ENCODE results near the gene GDF7.

GDF7 gene

DNA sequence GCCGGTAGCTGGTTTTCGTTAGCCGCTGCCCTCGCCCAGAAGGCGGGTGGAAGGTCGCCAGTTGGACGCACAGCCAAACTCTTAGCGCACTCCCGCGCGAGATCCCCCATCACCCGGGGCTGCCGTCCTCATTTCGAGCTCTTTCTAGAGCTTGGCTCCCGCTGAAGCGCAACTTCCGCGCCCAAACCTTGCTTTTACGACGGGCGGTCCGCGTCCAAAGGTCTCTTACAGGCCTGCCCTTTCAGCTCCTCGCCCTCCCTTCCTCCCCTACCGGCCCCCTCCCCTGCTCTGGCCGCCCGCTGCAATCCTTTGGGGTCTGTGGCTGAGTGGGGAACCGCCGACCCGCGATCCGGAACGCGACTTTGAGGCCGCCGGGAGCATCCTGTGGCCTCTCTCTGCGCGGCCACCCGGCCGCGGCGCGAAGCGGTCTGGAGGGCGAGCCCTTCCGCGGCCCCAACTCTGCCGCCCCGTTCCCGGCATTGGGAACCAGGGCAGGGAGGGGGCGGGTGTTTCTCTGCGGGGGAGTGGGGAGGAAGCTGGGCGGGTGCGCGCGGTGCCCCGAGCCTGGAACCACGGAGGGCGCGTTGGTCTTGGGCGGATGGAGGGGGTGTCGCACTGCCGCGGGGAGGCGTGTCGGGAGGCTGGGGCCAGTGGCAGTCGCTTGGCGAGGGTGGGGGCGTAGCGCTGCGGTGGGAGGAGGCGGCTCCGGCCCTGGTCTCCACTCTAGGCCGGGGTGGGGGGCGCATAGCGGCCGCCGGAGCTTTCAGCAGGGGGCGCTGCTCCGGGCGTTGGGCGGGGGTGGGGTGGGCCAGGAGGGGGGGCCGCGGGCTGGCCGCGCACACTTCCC is at the start of gene GDF7:
Gene GDF7 (plus strand): TSS at position 841 of the 847 bp plus-strand sequence. CDS start 96 bp downstream, outside the sequence.
- peak; percentile 58 for DNase-seq (ENCODE audit: low spot score)

DNA sequence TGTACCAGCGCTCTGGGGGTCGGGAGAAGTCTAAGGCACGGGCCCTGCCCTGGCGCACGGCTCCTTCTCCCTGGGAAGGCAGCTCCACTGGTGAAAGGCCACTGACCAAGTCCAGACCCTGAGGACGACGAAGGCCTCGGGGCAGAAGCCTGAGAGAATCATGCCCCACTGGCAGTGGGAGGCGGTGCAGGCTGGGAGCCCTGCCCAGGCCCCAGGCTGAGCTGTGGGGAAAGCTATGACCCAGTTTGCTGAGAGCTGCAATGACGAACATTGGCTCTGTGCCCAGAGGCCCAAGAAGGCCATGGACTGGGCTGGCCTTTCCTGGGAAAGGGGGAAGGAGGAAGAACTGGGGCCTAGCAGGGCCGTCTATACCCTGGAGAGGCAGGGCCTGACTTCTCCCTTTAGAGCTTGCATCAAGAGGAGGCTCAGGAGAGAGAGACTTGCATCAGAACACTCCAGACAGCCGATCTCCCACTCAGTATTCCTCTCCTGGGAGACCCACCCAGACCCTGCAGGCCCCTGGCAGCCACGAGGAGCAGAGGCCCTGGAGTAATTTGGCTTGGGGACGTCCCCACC is 49.0 kb upstream of the GDF7 start:
- peak; percentile 96 for DNase-seq (ENCODE audit: low spot score)

DNA sequence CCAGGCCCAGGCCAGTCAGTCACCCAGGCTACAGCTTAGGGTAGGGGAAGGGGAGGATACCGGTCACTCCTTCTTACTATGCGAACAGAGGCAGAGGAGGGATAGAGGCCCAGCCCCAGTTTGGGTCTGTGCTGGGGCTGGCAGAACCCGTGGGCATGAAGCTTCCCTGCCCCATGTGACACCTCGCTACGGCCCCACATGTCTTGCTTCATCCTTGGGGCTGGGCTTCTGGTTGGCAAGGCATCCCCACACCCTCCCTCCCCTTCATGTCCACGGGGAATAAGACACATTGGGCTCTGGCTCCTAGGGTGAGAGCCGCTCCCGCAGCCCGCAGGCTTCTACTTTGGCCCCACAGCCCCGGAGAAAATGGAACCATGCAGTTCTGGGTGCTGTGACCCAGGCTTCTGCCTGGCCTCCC is 48.5 kb upstream of the GDF7 start:
- no peak for DNase-seq (ENCODE audit: low spot score)

GRCh38 chr2:20618886-20619521 is 47.9 kb upstream of the GDF7 start:
- no peak for DNase-seq (ENCODE audit: low spot score)

GRCh38 chr2:20619624-20620024 is 47.3 kb upstream of the GDF7 start:
- no peak for DNase-seq (ENCODE audit: low spot score)

- no peak for DNase-seq (ENCODE audit: low spot score)
Observed at GRCh38 chr2:20620271-20620681, 46.7 kb upstream of the GDF7 start.

DNA sequence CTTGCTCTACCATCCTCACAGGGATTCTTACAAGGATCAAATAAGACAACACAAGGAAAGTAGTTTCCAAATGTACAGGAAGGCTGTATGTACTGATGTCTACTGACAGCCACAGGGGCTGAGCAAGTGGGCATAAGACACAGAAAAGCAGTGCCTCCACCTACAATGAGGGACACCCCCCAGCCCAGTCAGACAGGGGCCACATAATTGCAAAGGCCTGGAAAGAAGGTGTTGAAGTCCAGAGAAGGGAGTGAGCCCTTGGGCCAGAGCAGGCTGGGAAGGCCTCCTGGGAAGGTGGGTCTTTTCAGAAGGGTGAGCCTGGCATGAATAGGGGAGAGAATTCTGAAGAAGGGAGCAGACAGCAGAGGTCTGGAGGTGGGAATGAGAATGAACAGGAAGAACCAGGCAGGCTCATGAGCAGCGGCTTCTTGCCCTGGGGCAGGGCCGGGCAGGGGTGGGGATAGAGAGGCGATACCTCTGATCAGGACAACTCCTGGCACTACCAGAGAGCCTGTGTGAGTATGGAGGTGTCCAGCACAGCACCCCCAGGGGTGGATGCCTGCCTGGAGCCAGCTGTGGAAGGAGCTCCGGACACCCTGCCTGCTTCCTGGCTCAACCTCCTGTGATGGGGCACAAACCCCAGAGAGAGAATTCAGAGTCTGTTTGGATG is 46.1 kb upstream of the GDF7 start:
- DNase-seq (ENCODE audit: low spot score): no peak

- no peak for DNase-seq (ENCODE audit: low spot score)
Observed at GRCh38 chr2:20621366-20622295, 45.3 kb upstream of the GDF7 start.

DNA sequence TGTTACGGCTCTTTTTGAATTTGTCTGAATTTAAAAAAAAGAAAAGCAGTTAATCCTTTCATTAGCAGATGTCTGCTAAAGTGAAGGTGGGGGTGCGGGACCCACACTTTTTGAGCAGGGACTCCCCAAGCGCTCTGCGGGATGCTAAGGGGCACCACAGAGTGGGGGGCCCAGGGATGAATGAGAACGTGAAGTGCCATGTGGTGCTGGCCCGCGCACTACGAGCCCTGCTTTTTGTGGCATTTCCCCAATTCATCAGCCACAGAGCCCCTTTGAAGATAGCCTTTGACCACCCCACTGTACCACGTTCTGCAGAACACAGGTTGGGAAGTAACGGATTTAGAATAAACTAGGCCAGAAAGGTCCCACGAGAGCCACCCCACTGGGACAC is 44.7 kb upstream of the GDF7 start:
- no peak for DNase-seq (ENCODE audit: low spot score)

- no peak for DNase-seq (ENCODE audit: low spot score)
Observed at GRCh38 chr2:20622731-20623130, 44.2 kb upstream of the GDF7 start.

DNA sequence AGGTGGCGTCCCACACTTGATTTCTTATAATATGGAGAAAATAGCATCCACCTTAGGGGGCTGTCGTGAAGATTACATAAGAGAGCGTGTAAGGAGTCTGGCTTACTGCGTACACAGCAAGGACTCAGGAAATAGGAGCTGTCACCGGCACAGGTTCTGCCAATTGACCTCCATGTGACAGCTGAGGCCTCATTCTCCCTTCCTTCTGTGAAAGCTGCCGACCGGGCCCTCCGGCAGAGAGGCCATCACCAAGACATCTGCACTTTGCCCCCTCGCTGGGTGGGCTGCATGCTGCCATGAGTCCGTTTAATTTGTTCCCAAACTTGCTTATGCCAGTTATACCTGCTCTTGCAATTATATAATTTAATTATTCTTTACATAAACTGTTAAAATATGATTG is 43.7 kb upstream of the GDF7 start:
- no peak for DNase-seq (ENCODE audit: low spot score)

GRCh38 chr2:20623741-20624155 is 43.2 kb upstream of the GDF7 start:
- no peak for DNase-seq (ENCODE audit: low spot score)

DNA sequence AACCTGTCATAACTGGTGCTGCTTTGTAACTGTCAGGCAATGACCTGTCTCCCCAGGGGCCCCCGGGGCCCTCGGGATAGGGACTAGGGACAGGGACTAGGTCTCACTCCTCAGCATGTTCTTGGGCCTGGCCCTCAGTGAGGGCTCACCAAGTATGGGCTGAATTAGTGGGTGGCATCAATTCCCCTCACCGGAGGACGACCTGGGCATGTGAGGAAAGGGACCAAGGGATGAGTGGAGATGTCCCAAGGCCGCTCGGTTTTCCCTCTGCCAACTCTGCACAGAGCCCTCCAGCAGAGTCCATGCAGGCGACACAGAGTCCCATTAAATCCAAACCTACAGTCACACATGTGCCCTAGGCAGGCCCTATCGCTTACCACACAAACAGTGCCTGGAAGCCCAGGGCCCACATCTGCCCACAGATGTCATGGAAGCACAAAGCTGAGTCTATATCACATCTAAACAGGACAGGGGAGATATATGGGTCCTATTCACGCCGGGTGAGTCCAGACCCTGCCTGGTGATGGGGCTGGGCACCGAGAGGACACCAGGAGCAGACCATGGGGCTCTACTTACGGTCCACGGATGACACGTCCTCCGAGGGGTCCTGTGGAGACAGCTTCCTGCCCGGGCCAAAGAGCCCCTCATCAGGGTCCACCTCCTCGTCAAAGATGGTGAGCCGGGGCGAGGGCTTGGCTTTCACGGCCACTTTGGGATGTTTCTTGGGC is 42.6 kb upstream of the GDF7 start:
- DNase-seq (ENCODE audit: low spot score): no peak

DNA sequence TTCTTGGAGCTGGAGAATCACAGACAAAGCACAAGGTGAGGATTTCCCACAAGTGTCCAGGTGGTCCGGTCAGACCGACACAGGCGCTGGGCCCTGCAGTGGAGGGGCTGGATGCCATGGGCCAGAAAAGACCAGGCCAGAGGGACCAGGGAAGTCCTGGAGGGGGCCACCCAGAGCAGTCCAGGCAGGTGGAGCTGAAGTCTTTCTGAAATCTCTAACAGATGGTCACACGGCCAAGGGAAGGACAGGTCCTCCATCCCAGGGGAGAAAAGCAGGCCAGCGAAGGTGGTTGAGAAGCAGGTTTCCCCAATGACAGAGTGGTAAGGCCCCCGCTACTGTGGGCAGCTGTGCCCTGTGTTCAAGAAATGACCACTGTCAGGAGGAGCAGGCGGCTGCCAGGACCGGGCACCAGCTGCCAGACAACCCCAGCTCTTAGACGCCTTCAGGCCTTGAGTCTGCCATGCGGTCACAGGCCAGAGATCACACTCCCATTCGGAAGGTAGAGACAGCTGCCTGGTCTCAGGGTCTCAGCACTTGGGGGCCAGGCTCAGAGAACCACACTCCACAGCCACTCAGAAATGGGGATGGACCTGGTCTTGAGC is 42.0 kb upstream of the GDF7 start:
- no peak for DNase-seq (ENCODE audit: low spot score)

DNA sequence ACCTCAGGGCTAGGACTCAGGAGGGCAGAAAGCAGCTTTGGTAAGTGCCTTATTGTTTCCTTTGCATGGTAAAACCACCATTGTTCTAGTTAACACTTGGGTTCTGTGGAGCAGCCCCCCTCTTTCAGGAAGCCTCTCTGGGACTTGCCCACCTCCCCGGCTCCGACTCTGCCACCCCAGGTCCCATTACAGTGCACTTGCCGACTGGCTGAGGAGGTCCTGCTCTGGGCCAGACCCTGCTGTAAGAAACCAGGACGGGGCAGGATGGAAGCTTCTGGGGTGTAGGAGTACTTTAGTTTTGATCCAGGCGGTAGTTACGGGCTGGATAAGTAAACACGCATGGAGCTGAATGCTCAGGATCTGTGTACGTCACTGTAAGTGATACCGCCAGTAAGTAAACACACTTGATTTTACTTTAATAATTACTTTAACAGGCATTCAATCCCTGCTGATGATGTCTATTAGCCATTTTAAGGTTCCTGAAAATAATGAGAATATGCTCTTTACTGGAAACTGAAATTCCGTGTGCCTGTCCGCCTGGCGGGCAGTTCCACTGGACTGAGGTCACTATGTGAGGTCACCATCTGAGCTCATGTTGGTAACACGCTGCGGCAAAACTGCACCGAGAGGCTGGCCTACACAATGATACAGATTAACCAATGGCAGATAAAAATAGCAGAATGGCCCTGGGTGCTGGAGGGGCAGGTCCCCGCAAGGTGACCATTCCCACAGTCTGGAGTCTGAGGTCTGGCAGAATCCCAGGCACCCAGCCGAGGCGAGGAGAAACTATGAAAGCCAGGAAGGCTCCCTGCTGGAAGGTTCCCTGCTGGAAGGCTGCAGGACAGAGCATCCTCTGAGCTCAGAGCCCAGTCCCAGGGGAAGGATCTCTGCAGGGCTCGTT is 41.2 kb upstream of the GDF7 start:
- DNase-seq (ENCODE audit: low spot score): peak; percentile 81

DNA sequence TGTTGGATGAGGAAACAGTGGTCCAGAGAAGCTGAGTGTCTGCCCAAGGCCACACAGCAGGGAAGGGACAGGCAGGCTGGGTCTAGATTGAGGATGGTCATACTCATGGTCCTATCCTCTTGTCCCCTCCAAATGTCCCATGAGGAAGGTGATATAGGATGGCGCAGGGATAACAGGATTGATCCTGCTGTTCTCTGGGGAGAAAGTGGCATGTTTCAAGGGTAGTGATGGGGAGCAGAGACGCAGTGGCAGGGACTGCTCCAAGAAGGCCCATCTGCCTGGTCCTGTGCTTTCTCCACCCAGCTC is 40.6 kb upstream of the GDF7 start:
- DNase-seq (ENCODE audit: low spot score): no peak

- DNase-seq (ENCODE audit: low spot score): no peak
Observed at GRCh38 chr2:20626698-20627513, 40.0 kb upstream of the GDF7 start.

DNA sequence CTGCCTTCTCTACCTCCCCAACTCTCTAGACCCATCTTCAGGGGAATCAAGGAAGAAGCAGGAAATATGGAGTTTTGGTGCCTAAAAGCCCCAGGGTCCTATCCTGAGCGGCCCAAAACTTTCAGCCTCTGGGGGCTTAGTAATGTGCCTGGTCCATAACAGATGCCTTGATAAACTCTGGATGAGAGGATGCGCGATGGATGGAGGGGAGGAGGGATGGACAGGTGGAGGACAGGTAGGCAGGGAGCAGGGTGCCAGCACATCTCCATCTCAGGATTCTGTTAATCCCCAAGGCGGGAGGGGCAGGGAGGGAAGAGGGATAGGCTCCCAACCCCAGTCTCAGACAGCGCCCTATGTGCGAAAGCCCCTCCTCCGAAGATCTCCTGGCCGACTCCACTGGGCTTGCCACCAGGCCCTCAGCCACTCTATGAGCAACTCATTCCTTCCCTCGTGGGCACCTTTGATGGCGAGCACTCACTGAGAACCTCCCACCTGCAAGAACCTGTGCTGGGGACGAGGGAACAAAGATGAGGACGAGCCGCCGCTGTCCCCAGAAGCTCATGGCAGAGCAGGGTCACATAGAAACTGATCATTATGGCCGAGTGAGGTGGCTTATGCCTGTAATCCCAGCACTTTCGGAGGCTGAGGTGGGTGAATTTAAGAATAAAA is 39.1 kb upstream of the GDF7 start:
- DNase-seq (ENCODE audit: low spot score): no peak
